HFFc6 (cell line): ENCODE results near the gene ADAD2. TPM values are rescaled to one million over a fixed set of nuclear protein-coding genes. Genes with fewer than 3 reads are reported as not detected.

ENCODE experiments used
- DNase-seq: peaks from one replicate; pipeline ENCODE4 v3.0.0-alpha.2; 2018
- H3K27ac Mint-ChIP-seq: 2 replicates; pipeline ENCODE4 v1.8.0; 2020; ENCODE audit warnings: mild to moderate bottlenecking, mixed read lengths
- H3K27me3 Mint-ChIP-seq: 2 replicates; pipeline ENCODE4 v1.8.0; 2021; ENCODE audit warnings: mild to moderate bottlenecking, moderate library complexity, mixed read lengths; ENCODE audit not compliant: insufficient read depth
- H3K36me3 Mint-ChIP-seq: 2 replicates; pipeline ENCODE4 v1.8.0; 2021; ENCODE audit warnings: low read depth, mixed read lengths
- H3K4me1 Mint-ChIP-seq: 2 replicates; pipeline ENCODE4 v1.8.0; 2020; ENCODE audit warnings: low read depth, mixed read lengths
- H3K4me3 Mint-ChIP-seq: 2 replicates; pipeline ENCODE4 v1.8.0; 2020; ENCODE audit warnings: mild to moderate bottlenecking, moderate library complexity, mixed read lengths
- H3K9me3 Mint-ChIP-seq: 2 replicates; pipeline ENCODE4 v1.8.0; 2020; ENCODE audit warnings: mild to moderate bottlenecking, mixed read lengths
- total RNA-seq, 6 experiments: library from RNA; stranded (reverse); fragmentation: NEBNext Ultra II Directional; extraction: Animal tissue kit (Norgen Biotek cat#: 25700); gene quantifications; 2 replicates in 1 of 6; 3 replicates in 5 of 6; pipeline ENCODE4 v1.2.3, GENCODE V29; 2021
- TF ChIP-seq, protein P1 (sequence below): fragments of 200-600 bp; sonication (generic); IDR thresholded peaks from 2 replicates; pipeline ENCODE4 v1.5.0; 2021; ENCODE audit warnings: antibody characterized with exemption, mild to moderate bottlenecking

The ADAD2 gene
- total RNA-seq, 6 experiments from 2014 or later: not detected

DNA sequence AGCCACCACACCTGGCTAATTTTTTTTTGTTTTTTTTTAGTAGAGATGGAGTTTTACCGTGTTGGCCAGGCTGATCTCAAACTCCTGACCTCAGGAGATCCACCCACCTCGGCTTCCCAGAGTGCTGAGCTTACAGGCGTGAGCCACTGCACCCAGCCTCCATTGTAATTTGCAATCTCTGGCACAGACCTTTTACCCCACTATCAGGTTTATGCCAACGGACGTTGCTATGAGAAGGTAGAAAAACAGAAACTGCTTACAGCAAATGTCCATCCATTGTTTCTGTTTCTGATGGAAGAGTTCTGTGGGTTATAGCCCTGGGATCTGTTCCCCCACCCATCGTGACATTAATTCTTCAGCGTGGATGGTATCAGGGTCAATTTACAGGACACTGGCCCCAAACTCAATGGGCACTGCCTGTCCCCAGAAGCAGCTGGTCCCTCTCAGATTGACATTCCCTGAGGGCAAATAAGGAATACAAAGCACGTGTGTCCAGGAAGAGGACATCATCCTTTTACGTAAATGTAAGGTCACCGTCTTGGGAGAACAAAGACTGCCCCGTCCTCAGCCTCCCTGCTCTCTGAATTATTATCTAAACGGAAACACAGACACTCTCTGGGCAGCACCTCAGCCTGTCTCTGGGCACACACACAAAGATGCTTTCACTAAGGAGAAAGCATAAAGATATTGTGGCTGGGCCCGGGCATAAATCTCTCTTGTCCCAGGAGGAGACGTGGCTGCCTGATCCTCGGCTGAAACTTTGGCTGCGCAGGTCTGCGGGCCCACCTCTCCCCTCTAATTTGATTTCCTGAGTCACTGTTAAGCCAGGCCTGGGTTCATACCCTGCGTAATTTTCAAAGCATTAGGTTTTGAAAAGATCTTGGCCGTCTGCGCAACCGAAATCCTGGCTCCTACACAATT, 43.6 kb downstream of the ADAD2 start:
- Mint-ChIP-seq H3K4me1 (peaks cover 3% of the 10 kb centered on the region; the same call in 1 of the 2 replicates), H3K4me3 (no peak overlapping the region), H3K36me3 (no peaks in the 10 kb centered on the region), H3K27me3 (peaks cover 44% of the 10 kb centered on the region), H3K9me3 (no peaks in the 10 kb centered on the region), H3K27ac (no peak overlapping the region)
- no peak for DNase-seq
- TF ChIP-seq, protein P1, sequence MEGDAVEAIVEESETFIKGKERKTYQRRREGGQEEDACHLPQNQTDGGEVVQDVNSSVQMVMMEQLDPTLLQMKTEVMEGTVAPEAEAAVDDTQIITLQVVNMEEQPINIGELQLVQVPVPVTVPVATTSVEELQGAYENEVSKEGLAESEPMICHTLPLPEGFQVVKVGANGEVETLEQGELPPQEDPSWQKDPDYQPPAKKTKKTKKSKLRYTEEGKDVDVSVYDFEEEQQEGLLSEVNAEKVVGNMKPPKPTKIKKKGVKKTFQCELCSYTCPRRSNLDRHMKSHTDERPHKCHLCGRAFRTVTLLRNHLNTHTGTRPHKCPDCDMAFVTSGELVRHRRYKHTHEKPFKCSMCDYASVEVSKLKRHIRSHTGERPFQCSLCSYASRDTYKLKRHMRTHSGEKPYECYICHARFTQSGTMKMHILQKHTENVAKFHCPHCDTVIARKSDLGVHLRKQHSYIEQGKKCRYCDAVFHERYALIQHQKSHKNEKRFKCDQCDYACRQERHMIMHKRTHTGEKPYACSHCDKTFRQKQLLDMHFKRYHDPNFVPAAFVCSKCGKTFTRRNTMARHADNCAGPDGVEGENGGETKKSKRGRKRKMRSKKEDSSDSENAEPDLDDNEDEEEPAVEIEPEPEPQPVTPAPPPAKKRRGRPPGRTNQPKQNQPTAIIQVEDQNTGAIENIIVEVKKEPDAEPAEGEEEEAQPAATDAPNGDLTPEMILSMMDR: no peak

DNA sequence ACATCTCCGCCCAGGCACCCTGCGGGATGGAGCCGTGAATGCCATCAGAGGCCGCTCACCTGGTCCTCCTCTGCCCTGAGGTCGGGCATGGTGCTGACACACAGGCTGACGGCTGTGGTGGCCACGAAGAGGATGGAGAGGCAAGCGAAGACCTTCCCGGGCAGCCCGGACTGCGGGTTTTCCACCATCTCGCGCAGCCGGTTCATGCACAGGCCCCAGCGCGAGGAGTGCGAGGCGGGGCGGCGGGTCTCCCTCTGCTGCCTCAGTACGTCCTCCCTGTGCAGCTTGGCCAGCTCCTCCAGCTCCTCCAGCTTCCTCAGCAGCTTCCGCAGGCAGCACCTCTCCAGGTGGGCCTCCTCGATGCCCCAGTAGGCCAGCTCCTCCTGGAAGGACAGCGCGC, 45.7 kb downstream of the ADAD2 start:
- no peaks in the 10 kb centered on the region for H3K9me3 Mint-ChIP-seq
- TF ChIP-seq, protein P1: no peak
- H3K4me3 Mint-ChIP-seq: no peak overlapping the region
- no peak for DNase-seq
- no peak overlapping the region for H3K27ac Mint-ChIP-seq
- H3K36me3 Mint-ChIP-seq: no peaks in the 10 kb centered on the region
- H3K27me3 Mint-ChIP-seq: peaks cover 57% of the 10 kb centered on the region
- H3K4me1 Mint-ChIP-seq: no peaks in the 10 kb centered on the region

DNA sequence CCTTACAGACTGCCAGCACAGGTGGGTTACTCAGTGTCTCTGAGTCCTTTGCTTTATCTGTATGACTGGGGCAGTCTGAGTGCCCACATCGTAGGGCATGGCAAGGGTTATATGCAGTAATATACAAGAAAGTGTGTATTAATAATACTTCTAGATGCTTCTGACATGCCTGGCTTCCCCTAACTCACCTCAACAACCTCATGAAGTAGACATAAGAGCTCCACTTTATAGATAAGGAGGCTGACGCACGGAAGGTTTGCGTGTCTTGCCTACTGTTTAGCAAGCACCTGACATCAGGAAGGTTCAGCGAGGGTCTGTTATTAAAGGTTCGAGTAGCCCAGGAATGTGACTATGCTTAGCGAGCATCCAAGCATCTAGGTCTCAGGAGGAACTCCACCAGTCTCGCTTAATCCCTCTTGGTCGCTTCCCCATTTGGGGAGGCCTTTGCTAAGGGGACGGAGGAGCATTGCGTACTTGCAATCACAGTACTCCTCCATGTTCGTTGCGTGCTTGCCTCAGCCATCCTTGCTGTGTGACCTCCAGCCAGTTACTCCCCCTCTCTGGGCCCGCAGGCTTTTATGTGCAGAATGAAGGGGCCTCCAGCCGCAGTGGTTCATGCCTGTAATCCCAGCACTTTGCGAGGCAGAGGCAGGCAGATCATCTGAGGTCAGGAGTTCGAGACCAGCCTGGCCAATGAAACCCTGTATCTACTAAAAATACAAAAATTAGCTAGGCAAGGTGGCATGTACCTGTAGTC, 47.2 kb downstream of the ADAD2 start:
- H3K4me1 Mint-ChIP-seq: no peaks in the 10 kb centered on the region
- TF ChIP-seq, protein P1: no peak
- H3K36me3 Mint-ChIP-seq: no peaks in the 10 kb centered on the region
- peaks cover 55% of the 10 kb centered on the region for H3K27me3 Mint-ChIP-seq
- H3K9me3 Mint-ChIP-seq: no peaks in the 10 kb centered on the region
- H3K27ac Mint-ChIP-seq: no peak overlapping the region
- H3K4me3 Mint-ChIP-seq: no peak overlapping the region
- no peak for DNase-seq

DNA sequence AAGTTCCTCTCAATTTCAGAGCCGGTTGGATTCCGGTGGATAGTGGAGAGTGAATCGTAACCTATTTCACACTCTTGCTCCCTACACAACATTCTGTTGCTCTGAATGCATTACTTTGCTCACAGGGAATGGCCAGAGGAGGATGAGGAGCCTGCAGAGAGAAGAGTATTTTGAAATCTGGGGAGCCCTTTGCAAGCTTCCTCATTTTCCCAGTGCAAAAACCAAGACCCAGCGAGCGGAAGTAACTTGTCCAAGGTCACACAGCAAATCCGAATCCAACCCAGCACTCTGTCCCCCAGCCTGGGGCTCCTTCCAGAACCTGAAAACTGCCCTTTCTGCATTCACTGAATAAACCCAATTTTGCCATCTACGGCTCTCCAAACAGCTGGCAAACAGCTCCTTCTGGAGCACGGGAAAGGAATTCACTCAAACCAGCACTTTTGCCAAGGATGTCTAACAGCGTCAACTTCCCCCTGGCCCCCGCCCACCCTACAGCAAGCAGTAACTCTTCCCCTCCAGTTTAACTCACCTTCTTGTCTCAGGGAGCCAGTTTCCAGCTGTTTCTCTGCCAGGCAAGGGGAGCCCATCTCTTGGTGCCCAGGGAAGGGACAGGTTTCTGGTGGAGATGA, 48.3 kb downstream of the ADAD2 start:
- no peak for DNase-seq
- H3K36me3 Mint-ChIP-seq: no peaks in the 10 kb centered on the region
- no peak overlapping the region for H3K4me3 Mint-ChIP-seq
- H3K27me3 Mint-ChIP-seq: peaks cover 46% of the 10 kb centered on the region
- TF ChIP-seq, protein P1: no peak
- H3K27ac Mint-ChIP-seq: no peak overlapping the region
- no peaks in the 10 kb centered on the region for H3K4me1 Mint-ChIP-seq
- no peaks in the 10 kb centered on the region for H3K9me3 Mint-ChIP-seq

DNA sequence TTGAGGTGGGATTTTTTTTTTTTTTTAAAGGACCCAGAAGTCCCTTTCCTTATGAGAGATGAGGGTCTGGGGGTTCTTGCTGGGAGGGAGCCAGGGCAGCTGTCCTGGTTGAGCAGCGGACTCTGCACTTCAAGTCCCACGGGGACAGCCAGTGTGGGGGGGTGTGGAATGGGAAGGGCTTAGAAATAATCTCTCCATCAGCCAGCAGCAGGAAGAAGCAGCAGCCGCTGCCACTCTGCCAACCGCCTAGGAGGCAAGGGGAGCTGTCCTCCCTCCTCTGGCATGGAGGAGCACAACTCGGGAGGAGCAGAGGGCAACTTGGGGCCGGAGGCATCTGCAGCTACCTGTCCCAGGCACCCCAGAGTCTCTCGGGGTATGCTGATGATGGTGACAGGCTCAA, 49.0 kb downstream of the ADAD2 start, which contains the start of gene KCNG4:
KCNG4 (minus strand) TSS at position 104 of the 400 bp plus-strand sequence. CDS start 2,527 bp downstream, outside the sequence.
- Mint-ChIP-seq H3K9me3 (no peaks in the 10 kb centered on the region), H3K4me3 (no peak within 1 kb of the TSS), H3K27ac (no peak within 1 kb of the TSS), H3K27me3 (peaks cover 43% of the 10 kb centered on the region), H3K36me3 (no peaks in the 10 kb centered on the region), H3K4me1 (no peaks in the 10 kb centered on the region)
- TF ChIP-seq, protein P1: no peak
- DNase-seq: no peak
